ENCODE results near the gene USF1.
"Not testable (repeated sequence)": the region's sequence is repeated elsewhere in the genome, so short reads cannot be mapped to it uniquely, and the experiment has no call there.

Gene USF1

DNA sequence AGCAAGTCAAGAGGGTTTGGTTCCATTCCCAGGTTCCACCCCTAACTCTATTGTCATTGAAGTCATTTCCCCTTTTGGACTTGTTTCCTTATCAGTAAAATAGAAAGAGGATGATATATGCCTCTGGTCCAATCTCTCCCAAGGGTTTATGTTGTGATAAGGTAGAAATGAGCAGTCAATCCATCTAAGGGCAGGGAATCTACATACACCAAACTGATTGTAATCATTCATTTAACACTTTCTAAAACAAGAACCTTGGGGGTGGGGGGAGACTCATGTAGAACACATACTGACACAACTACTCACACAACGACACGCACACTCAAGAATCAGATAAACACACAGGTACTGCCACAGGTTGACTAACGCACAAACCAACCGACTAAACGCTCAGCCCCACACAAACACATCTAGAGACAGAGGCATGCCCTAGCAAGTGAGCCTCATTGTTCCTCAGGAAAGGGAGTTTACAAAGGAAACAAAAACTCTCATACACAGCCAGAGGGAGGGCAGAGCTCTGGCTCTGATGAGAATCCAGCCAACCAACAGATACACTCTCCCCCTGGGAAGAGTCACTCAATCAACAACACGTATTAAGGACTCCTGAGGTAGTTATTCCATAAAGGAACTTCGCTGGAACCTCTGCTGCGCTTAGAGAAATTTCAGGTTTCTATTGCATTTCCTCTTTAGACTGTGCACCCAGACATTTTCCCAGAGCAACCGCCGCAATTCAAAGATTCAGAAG is 25.9 kb downstream of the USF1 start:
- Histone ChIP-seq H4K91ac (ENCODE audit: low read depth, low read length, poor library complexity) (no peak overlapping the region), H2BK5ac (ENCODE audit: low read length) (no peak overlapping the region), H3K4me1 (ENCODE audit: control insufficient read depth in 2 of 2, insufficient read depth in 1 of 2, low read depth in 1 of 2, low read length in 2 of 2) (peaks cover 6 to 8% of the 10 kb centered on the region in 2 donors), H2BK12ac (ENCODE audit: low read length) (no peak overlapping the region), H2AK5ac (ENCODE audit: low read depth, low read length) (no peak overlapping the region), H3K18ac (ENCODE audit: low read length) (peak overlapping the region; percentile 97), H2BK120ac (ENCODE audit: low read depth, low read length) (peak overlapping the region; percentile 98), H3K4me3 (ENCODE audit: low read length in 2 of 2) (peak overlapping the region; percentile 52 to 86), H3K9me3 (replicated peaks in 1 of 2; ENCODE audit: control insufficient read depth in 2 of 2, insufficient read depth in 1 of 2, low read depth in 1 of 2, low read length in 2 of 2) (no peaks in the 10 kb centered on the region), H3K27ac (replicated peaks; ENCODE audit: low read length) (no peak overlapping the region), H3K27me3 (ENCODE audit: control insufficient read depth in 3 of 3, insufficient read depth in 3 of 3, low read depth in 1 of 3, low read length in 3 of 3) (peaks cover 0 to 42% (median 0%) of the 10 kb centered on the region in 3 experiments), H2BK15ac (ENCODE audit: low read length) (no peak overlapping the region), H3K9ac (ENCODE audit: low read depth, low read length, poor library complexity) (no peak overlapping the region), H3K4me2 (ENCODE audit: insufficient read depth, low read length, poor library complexity, severe bottlenecking) (peak overlapping the region; percentile 99), H3K23ac (ENCODE audit: low read depth, low read length, poor library complexity) (no peak overlapping the region), H3K79me1 (ENCODE audit: low read depth, low read length) (no peaks in the 10 kb centered on the region), H3K4ac (ENCODE audit: low read length) (no peak overlapping the region), H4K8ac (ENCODE audit: low read depth, low read length) (no peak overlapping the region), H2AFZ (ENCODE audit: low read length) (peak overlapping the region; percentile 92), H3K36me3 (replicated peaks in 1 of 2; ENCODE audit: control insufficient read depth in 2 of 2, insufficient read depth in 2 of 2, low read length in 2 of 2) (no peaks in the 10 kb centered on the region), H3K14ac (ENCODE audit: low read length) (no peak overlapping the region)
- WGBS, 2 donors (ENCODE audit: extremely low coverage in 2 of 2, insufficient read length in 2 of 2, insufficient replicate concordance in 1 of 2) = no CpG with 5 or more reads among the region's 10 CpGs
- DNase-seq (ENCODE audit: low spot score) = peak; percentile 26

- no CpG with 5 or more reads among the region's 15 CpGs for WGBS, 2 donors (ENCODE audit: extremely low coverage in 2 of 2, insufficient read length in 2 of 2, insufficient replicate concordance in 1 of 2)
- not testable (repeated sequence) for H3K27ac ChIP-seq (replicated peaks; ENCODE audit: low read length); H3K4ac ChIP-seq (ENCODE audit: low read length); H4K91ac ChIP-seq (ENCODE audit: low read depth, low read length, poor library complexity); H2AFZ ChIP-seq (ENCODE audit: low read length); H3K36me3 ChIP-seq (replicated peaks in 1 of 2; ENCODE audit: control insufficient read depth in 2 of 2, insufficient read depth in 2 of 2, low read length in 2 of 2); H4K8ac ChIP-seq (ENCODE audit: low read depth, low read length); H3K4me1 ChIP-seq (ENCODE audit: control insufficient read depth in 2 of 2, insufficient read depth in 1 of 2, low read depth in 1 of 2, low read length in 2 of 2); H2BK120ac ChIP-seq (ENCODE audit: low read depth, low read length); H2BK5ac ChIP-seq (ENCODE audit: low read length); H3K4me2 ChIP-seq (ENCODE audit: insufficient read depth, low read length, poor library complexity, severe bottlenecking); H3K9me3 ChIP-seq (replicated peaks in 1 of 2; ENCODE audit: control insufficient read depth in 2 of 2, insufficient read depth in 1 of 2, low read depth in 1 of 2, low read length in 2 of 2); H3K14ac ChIP-seq (ENCODE audit: low read length); H3K9ac ChIP-seq (ENCODE audit: low read depth, low read length, poor library complexity); H3K23ac ChIP-seq (ENCODE audit: low read depth, low read length, poor library complexity); H2BK12ac ChIP-seq (ENCODE audit: low read length); H3K79me1 ChIP-seq (ENCODE audit: low read depth, low read length); H2BK15ac ChIP-seq (ENCODE audit: low read length); H2AK5ac ChIP-seq (ENCODE audit: low read depth, low read length); H3K18ac ChIP-seq (ENCODE audit: low read length); DNase-seq (ENCODE audit: low spot score); H3K4me3 ChIP-seq (ENCODE audit: low read length in 2 of 2)
- H3K27me3 ChIP-seq (ENCODE audit: control insufficient read depth in 3 of 3, insufficient read depth in 3 of 3, low read depth in 1 of 3, low read length in 3 of 3) = peaks cover 0 to 42% (median 0%) of the 10 kb centered on the region in 3 experiments
Observed at GRCh38 chr1:161019111-161019660, 26.6 kb downstream of the USF1 start.

GRCh38 chr1:161018631-161018930 is 27.2 kb downstream of the USF1 start:
- Histone ChIP-seq H3K18ac (ENCODE audit: low read length) (no peak overlapping the region), H3K4ac (ENCODE audit: low read length) (no peak overlapping the region), H4K8ac (ENCODE audit: low read depth, low read length) (no peak overlapping the region), H3K9me3 (replicated peaks in 1 of 2; ENCODE audit: control insufficient read depth in 2 of 2, insufficient read depth in 1 of 2, low read depth in 1 of 2, low read length in 2 of 2) (no peaks in the 10 kb centered on the region), H4K91ac (ENCODE audit: low read depth, low read length, poor library complexity) (no peak overlapping the region), H2BK12ac (ENCODE audit: low read length) (no peak overlapping the region), H3K14ac (ENCODE audit: low read length) (no peak overlapping the region), H2BK120ac (ENCODE audit: low read depth, low read length) (no peak overlapping the region), H3K27me3 (ENCODE audit: control insufficient read depth in 3 of 3, insufficient read depth in 3 of 3, low read depth in 1 of 3, low read length in 3 of 3) (peaks cover 0 to 42% (median 0%) of the 10 kb centered on the region in 3 experiments), H3K27ac (replicated peaks; ENCODE audit: low read length) (no peak overlapping the region), H2AFZ (ENCODE audit: low read length) (no peak overlapping the region), H2AK5ac (ENCODE audit: low read depth, low read length) (no peak overlapping the region), H3K4me3 (ENCODE audit: low read length in 2 of 2) (no peak overlapping the region), H3K79me1 (ENCODE audit: low read depth, low read length) (no peaks in the 10 kb centered on the region), H3K23ac (ENCODE audit: low read depth, low read length, poor library complexity) (no peak overlapping the region), H3K9ac (ENCODE audit: low read depth, low read length, poor library complexity) (no peak overlapping the region), H2BK5ac (ENCODE audit: low read length) (no peak overlapping the region), H3K4me1 (ENCODE audit: control insufficient read depth in 2 of 2, insufficient read depth in 1 of 2, low read depth in 1 of 2, low read length in 2 of 2) (peaks cover 6 to 16% of the 10 kb centered on the region in 2 donors), H3K4me2 (ENCODE audit: insufficient read depth, low read length, poor library complexity, severe bottlenecking) (no peak overlapping the region), H3K36me3 (replicated peaks in 1 of 2; ENCODE audit: control insufficient read depth in 2 of 2, insufficient read depth in 2 of 2, low read length in 2 of 2) (no peaks in the 10 kb centered on the region), H2BK15ac (ENCODE audit: low read length) (no peak overlapping the region)
- DNase-seq (ENCODE audit: low spot score) = no peak
- no CpG with 5 or more reads among the region's 1 CpG for WGBS, 2 donors (ENCODE audit: extremely low coverage in 2 of 2, insufficient read length in 2 of 2, insufficient replicate concordance in 1 of 2)

DNA sequence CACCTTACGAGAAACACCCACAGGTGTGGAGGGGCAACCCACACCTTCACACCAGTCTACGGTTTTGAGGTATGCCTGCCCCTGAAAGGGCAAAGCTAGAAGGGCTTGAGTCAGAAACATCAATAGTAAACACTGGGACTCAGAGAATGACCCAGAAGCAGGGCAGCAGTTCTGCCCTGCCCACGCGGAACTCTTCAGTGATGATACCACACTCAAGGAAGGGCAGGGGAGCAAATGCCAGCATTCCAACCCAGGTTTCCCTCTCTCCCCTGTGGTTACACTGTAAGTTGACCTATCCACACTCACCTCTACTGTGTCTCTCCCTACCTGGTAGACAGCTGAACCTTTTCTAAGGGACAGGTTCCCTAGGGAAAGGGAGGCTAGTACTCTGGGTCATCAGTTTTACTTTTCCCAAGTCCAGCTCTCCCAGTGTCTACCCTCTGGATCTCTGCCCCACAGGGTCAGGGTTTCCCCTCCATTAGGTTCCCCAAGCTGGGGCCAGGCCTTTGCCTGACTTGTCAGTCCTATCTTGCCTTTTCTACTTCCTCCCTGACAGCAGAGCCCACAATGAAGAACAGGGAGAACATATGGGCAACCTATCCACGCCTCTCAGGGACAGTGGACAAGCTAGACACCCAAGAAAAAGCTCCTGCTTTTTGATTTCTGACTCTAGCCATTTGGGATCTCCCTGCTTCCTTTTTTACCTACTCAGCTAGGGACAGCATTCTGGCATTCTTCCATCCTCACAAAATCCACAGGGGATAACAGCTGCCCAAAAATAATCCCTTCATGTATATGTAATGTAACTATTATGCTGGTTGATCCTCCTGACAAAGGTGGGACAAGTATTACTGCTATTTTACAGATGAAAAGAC is 27.8 kb downstream of the USF1 start:
- no peak overlapping the region for H3K9ac ChIP-seq (ENCODE audit: low read depth, low read length, poor library complexity)
- H2AK5ac ChIP-seq (ENCODE audit: low read depth, low read length) = no peak overlapping the region
- no peaks in the 10 kb centered on the region for H3K36me3 ChIP-seq (replicated peaks in 1 of 2; ENCODE audit: control insufficient read depth in 2 of 2, insufficient read depth in 2 of 2, low read length in 2 of 2)
- no peak overlapping the region for H4K91ac ChIP-seq (ENCODE audit: low read depth, low read length, poor library complexity)
- H3K79me1 ChIP-seq (ENCODE audit: low read depth, low read length) = no peaks in the 10 kb centered on the region
- no peaks in the 10 kb centered on the region for H3K9me3 ChIP-seq (replicated peaks in 1 of 2; ENCODE audit: control insufficient read depth in 2 of 2, insufficient read depth in 1 of 2, low read depth in 1 of 2, low read length in 2 of 2)
- no peak overlapping the region for H2BK5ac ChIP-seq (ENCODE audit: low read length)
- H3K4me2 ChIP-seq (ENCODE audit: insufficient read depth, low read length, poor library complexity, severe bottlenecking) = no peak overlapping the region
- H3K27me3 ChIP-seq (ENCODE audit: control insufficient read depth in 3 of 3, insufficient read depth in 3 of 3, low read depth in 1 of 3, low read length in 3 of 3) = peaks cover 0 to 42% (median 0%) of the 10 kb centered on the region in 3 experiments
- H3K4me3 ChIP-seq (ENCODE audit: low read length in 2 of 2) = no peak overlapping the region
- H3K4me1 ChIP-seq (ENCODE audit: control insufficient read depth in 2 of 2, insufficient read depth in 1 of 2, low read depth in 1 of 2, low read length in 2 of 2) = peaks cover 6 to 17% of the 10 kb centered on the region in 2 donors
- no CpG with 5 or more reads among the region's 5 CpGs for WGBS, 2 donors (ENCODE audit: extremely low coverage in 2 of 2, insufficient read length in 2 of 2, insufficient replicate concordance in 1 of 2)
- H2AFZ ChIP-seq (ENCODE audit: low read length) = no peak overlapping the region
- no peak overlapping the region for H2BK15ac ChIP-seq (ENCODE audit: low read length)
- H3K23ac ChIP-seq (ENCODE audit: low read depth, low read length, poor library complexity) = no peak overlapping the region
- H4K8ac ChIP-seq (ENCODE audit: low read depth, low read length) = no peak overlapping the region
- no peak for DNase-seq (ENCODE audit: low spot score)
- no peak overlapping the region for H3K14ac ChIP-seq (ENCODE audit: low read length)
- no peak overlapping the region for H3K27ac ChIP-seq (replicated peaks; ENCODE audit: low read length)
- no peak overlapping the region for H3K18ac ChIP-seq (ENCODE audit: low read length)
- H3K4ac ChIP-seq (ENCODE audit: low read length) = no peak overlapping the region
- H2BK120ac ChIP-seq (ENCODE audit: low read depth, low read length) = no peak overlapping the region
- H2BK12ac ChIP-seq (ENCODE audit: low read length) = no peak overlapping the region

All from neuronal stem cell (in vitro differentiated cells).